Measurements from ENCODE around the gene VEZT. TPM values are rescaled to one million over a fixed set of nuclear protein-coding genes. Genes with fewer than 3 reads are reported as not detected.

The VEZT gene
- total RNA-seq, 1 donor from 2014 or later, result 64.2 TPM

DNA sequence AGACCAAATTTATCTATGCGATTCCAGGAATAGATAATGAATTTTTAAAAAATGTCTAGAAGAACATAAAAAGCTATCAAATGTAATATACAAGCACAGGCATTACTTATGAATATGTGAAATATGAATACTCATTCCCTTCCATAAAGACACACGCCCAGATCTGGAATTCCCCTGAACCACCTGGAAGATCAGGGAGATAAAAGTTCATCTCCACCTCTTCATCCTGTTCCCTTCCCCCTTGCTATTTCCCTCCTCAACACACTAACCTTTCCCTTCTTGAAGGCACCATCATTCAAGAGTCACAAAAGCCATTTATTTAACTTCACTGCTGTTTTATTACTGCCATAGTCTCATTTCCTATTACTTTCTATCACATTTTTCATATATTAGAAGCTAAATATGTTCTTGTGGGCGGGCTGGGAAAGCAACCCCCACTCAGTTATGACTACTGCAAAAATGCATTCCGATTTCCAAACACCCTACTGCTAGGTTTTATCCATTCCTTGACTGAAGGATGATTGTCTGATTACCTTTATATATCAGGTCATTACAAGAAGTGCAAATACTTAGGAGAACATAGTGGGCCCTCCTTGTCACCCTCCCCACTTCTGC, 16.4 kb upstream of the VEZT start:
- Histone ChIP-seq H3K4me1 (peaks cover 61% of the 10 kb centered on the region), H3K36me3 (no peaks in the 10 kb centered on the region), H3K27me3 (ENCODE audit: low read depth) (no peaks in the 10 kb centered on the region), H3K27ac (no peak overlapping the region), H3K9me3 (no peaks in the 10 kb centered on the region), H3K4me3 (no peak overlapping the region)
- intact Hi-C loops (cut with DNase I), result no loop called here
- no peak for DNase-seq
- ATAC-seq, result no peak
- TF ChIP-seq, protein P1, sequence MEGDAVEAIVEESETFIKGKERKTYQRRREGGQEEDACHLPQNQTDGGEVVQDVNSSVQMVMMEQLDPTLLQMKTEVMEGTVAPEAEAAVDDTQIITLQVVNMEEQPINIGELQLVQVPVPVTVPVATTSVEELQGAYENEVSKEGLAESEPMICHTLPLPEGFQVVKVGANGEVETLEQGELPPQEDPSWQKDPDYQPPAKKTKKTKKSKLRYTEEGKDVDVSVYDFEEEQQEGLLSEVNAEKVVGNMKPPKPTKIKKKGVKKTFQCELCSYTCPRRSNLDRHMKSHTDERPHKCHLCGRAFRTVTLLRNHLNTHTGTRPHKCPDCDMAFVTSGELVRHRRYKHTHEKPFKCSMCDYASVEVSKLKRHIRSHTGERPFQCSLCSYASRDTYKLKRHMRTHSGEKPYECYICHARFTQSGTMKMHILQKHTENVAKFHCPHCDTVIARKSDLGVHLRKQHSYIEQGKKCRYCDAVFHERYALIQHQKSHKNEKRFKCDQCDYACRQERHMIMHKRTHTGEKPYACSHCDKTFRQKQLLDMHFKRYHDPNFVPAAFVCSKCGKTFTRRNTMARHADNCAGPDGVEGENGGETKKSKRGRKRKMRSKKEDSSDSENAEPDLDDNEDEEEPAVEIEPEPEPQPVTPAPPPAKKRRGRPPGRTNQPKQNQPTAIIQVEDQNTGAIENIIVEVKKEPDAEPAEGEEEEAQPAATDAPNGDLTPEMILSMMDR (IDR thresholded peaks at IDR 0.05), result no peak

DNA sequence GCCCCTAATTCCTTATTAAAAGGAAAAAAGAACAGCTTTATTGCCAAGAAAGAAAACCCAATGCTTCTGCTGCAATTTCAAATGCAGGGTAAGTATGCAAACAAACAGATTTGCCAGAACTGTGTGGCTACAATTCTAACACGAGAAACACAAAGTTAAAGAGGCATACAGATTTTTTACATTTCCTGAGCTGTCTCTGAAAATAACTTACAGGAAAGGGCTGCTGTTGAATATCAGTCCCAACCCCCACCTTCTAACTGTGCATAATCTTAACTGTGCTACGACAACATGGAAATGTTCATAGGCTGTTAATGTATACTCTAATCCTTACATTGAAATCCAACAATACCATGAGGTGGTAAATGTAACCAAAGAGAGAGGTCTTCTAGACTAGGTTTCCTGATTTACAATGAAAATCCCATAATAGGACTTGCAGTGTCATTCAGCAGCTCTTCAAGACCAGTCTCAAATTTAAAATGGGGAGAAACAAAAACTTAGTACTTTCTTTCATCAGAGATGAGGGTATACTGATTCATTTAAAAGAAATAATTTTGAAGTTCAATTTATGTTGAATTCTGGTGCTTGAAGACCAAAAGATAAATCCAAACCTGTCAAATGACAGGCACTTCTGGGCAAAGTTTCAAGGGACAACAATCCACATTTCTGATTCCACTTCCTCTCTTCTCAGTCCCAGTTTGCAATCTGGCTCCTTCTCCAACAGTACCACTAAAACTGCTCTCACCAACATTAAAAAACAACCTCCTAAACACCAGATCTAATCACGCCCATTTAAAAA, 14.7 kb upstream of the VEZT start:
- no peak for DNase-seq
- Histone ChIP-seq H3K27me3 (ENCODE audit: low read depth) (no peaks in the 10 kb centered on the region), H3K4me1 (peaks cover 64% of the 10 kb centered on the region), H3K4me3 (no peak overlapping the region), H3K9me3 (no peaks in the 10 kb centered on the region), H3K27ac (peak overlapping the region; percentile 0), H3K36me3 (no peaks in the 10 kb centered on the region)
- no peak for ATAC-seq
- TF ChIP-seq, protein P1 (IDR thresholded peaks at IDR 0.05), result no peak
- intact Hi-C loops (cut with DNase I), result no loop called here

DNA sequence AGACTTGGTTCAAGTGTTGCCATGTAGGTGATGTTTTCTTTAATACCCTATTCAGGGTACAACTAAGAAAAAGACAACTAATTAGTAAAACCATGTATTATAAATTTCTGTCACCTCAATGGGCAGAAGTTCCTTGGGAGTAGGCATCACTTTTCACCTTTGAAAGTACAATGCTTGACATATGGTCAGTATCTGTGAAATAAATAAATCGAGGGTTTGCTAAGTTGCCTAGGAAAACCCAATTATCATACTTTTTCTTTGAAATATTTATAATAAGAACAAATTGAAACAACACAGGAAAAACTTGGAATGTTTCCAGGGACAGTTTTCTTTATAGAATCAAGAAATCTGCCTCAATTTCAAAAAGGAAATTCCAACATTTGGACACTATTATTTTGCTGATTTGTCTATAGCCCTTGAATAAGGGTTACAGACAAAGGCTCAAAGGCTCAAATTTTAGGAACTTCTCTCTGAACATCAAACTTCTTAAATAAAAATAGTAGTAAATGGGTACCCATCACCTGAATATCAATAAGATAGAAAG, 14.0 kb upstream of the VEZT start:
- H3K27me3 ChIP-seq (ENCODE audit: low read depth), result no peaks in the 10 kb centered on the region
- no peaks in the 10 kb centered on the region for H3K9me3 ChIP-seq
- no peaks in the 10 kb centered on the region for H3K36me3 ChIP-seq
- TF ChIP-seq, protein P1 (IDR thresholded peaks at IDR 0.05), result no peak
- H3K27ac ChIP-seq, result peak overlapping the region; percentile 12
- DNase-seq (no peak), ATAC-seq (no peak)
- H3K4me1 ChIP-seq, result peaks cover 64% of the 10 kb centered on the region
- intact Hi-C loops (cut with DNase I), result no loop called here
- no peak overlapping the region for H3K4me3 ChIP-seq

DNA sequence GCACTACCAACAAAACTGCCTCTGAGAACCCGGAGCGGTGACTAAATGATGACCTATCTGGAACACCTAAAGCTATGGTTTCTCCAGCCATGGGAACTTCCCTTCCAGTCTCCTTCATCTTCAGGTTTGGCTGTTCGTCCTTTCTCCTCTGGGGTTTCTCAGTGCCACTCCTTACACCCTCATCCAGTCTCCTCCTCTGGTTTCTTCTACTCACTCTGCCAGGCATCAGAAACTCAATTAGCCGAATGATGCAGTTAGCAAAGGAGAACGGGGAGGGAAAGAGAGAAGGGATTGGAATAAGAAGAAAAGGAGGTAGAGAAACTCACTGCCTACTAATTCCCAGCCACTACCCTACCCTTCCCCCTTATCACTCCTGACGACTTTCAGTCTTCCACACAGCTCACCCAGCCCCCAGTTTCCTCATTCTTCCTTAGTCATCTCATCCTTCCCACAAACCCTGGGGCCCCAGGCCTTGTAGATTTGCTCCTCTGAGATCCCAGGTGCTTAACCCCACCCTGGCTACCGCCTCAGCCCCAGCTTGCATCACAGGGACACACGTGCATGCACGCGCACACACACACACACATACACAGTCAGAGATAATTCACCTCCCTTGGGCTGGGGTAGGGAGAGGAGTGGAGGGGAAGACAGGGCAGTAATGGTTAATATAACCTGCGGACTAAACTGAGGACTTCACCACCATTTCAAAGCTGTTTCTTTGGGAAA, 13.3 kb upstream of the VEZT start:
- peaks cover 64% of the 10 kb centered on the region for H3K4me1 ChIP-seq

More for the DNA sequence above, 13.3 kb upstream of the VEZT start:
- peak overlapping the region; percentile 69 for H3K27ac ChIP-seq
- intact Hi-C loops (cut with DNase I), result no loop called here
- peak; percentile 78 to 80 for ATAC-seq
- peak; percentile 57 for DNase-seq
- no peaks in the 10 kb centered on the region for H3K9me3 ChIP-seq
- H3K36me3 ChIP-seq, result no peaks in the 10 kb centered on the region
- H3K27me3 ChIP-seq (ENCODE audit: low read depth), result no peaks in the 10 kb centered on the region
- no peak overlapping the region for H3K4me3 ChIP-seq
- TF ChIP-seq, protein P1 (IDR thresholded peaks at IDR 0.05), result no peak

Data from lower lobe of right lung (tissue), 2 donors.